DOHH2 (cell line): ENCODE results near the gene KRT37.

Experiments
- CTCF ChIP-seq: fragments of 200-600 bp; sonication (generic); IDR thresholded peaks from one replicate; pipeline ENCODE4 v1.5.1; 2014; ENCODE audit warnings: antibody characterized with exemption, mild to moderate bottlenecking, low read depth, low read length; ENCODE audit not compliant: poor library complexity, severe bottlenecking
- EZH2phosphoT487 ChIP-seq: fragments of 200-600 bp; sonication (generic); IDR thresholded peaks from 2 replicates; pipeline ENCODE4 v1.6.1; 2017; ENCODE audit warnings: borderline replicate concordance, mild to moderate bottlenecking, antibody characterized with exemption, low read length, moderate library complexity, mixed read lengths

DNA sequence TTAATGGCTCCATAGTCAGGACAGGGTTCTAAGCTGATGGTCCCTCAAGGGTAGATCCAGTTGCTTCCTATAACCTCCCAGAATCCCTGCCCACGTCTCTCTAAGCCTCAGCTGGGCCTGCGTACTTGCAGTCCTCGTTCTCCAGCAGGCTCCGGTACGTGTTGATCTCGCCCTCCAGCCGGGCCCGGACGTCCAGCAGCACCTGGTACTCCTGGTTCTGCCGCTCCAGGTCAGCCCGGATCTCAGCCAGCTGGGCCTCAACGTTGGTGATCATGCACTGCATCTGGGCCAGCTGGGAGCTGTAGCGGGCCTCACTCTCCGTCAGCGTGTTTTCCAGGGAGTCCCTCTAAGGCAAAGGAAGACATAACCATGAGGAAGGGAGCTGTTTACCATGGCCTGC, 38.3 kb upstream of the KRT37 start:
- TF ChIP-seq CTCF (no peak), EZH2phosphoT487 (no peak)
